SK-N-MC (cell line): ENCODE measurements around the gene SLC26A3.

ENCODE experiments used
- EZH2 ChIP-seq: fragments of 200-600 bp; sonication (generic); IDR thresholded peaks from one replicate; pipeline ENCODE4 v1.6.1; 2017; ENCODE audit warnings: antibody characterized with exemption
- POLR2AphosphoS5 ChIP-seq: IDR thresholded peaks from 2 replicates; pipeline ENCODE4 v1.6.1; 2012; ENCODE audit warnings: mild to moderate bottlenecking, low read depth, low read length, borderline replicate concordance

DNA sequence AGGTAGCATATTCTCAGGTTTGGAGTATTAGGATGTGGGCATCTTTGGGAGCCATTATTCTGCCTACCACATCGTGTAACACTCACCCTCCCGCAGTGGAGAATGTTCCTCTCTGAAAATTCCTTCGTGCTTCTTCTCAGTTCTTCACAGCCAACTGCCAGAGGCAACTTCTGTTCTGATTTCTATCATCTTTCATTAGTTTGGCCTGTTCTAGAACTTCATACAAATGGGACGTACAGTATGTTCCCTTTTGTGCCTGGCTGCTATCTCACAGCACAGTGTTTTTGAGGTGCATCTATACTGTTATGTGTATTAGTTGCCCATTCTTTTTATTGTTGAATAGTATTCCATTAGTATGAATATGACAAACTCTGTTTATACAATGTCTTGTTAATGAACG lies 8.9 kb upstream of the SLC26A3 start:
- TF ChIP-seq EZH2 (no peak), POLR2AphosphoS5 (no peak)
